GM21515 (cell line): ENCODE results near the gene OSBPL10.
"Not testable (repeated sequence)": the region's sequence is repeated elsewhere in the genome, so short reads cannot be mapped to it uniquely, and the experiment has no call there.

Experiments used
- ATAC-seq: cut with Tn5 transposase; IDR thresholded peaks from one replicate; pipeline ENCODE4 v1.9.1; 2021; ENCODE audit not compliant: unreplicated experiment

OSBPL10 gene

GRCh38 chr3:31896026-31896425 is 85.0 kb downstream of the OSBPL10 start:
- no peak for ATAC-seq

GRCh38 chr3:31895471-31895870 is 85.6 kb downstream of the OSBPL10 start:
- ATAC-seq, result no peak

- no peak for ATAC-seq
Observed at GRCh38 chr3:31892916-31893573, 88.0 kb downstream of the OSBPL10 start.

GRCh38 chr3:31892500-31892899 is 88.6 kb downstream of the OSBPL10 start:
- no peak for ATAC-seq

GRCh38 chr3:31891876-31892455 is 89.1 kb downstream of the OSBPL10 start:
- ATAC-seq, result no peak

- no peak for ATAC-seq
Observed at GRCh38 chr3:31890742-31891469, 90.2 kb downstream of the OSBPL10 start.

- no peak for ATAC-seq
Observed at GRCh38 chr3:31890007-31890406, 91.1 kb downstream of the OSBPL10 start.

GRCh38 chr3:31885235-31885634 is 95.8 kb downstream of the OSBPL10 start:
- no peak for ATAC-seq

GRCh38 chr3:31884251-31884650 is 96.8 kb downstream of the OSBPL10 start:
- no peak for ATAC-seq

- no peak for ATAC-seq
Observed at GRCh38 chr3:31882895-31883294, 98.2 kb downstream of the OSBPL10 start.

GRCh38 chr3:31882431-31882830 is 98.6 kb downstream of the OSBPL10 start:
- ATAC-seq, result no peak

GRCh38 chr3:31880482-31881078 is 100.5 kb downstream of the OSBPL10 start:
- no peak for ATAC-seq

- no peak for ATAC-seq
Observed at GRCh38 chr3:31880020-31880419, 101.0 kb downstream of the OSBPL10 start.

- ATAC-seq, result no peak
Observed at GRCh38 chr3:31879365-31879764, 101.7 kb downstream of the OSBPL10 start.

- ATAC-seq, result no peak
Observed at GRCh38 chr3:31878231-31878838, 102.7 kb downstream of the OSBPL10 start.

GRCh38 chr3:31876331-31876730 is 104.7 kb downstream of the OSBPL10 start:
- ATAC-seq, result no peak

- no peak for ATAC-seq
Observed at GRCh38 chr3:31875437-31875836, 105.6 kb downstream of the OSBPL10 start.

GRCh38 chr3:31873254-31873820 is 107.7 kb downstream of the OSBPL10 start:
- ATAC-seq, result no peak

GRCh38 chr3:31871939-31872507 is 109.0 kb downstream of the OSBPL10 start:
- no peak for ATAC-seq

- not testable (repeated sequence) for ATAC-seq
Observed at GRCh38 chr3:31870111-31870510, 111.0 kb downstream of the OSBPL10 start.

GRCh38 chr3:31868236-31868635 is 112.8 kb downstream of the OSBPL10 start:
- ATAC-seq, result no peak
